HepG2 (cell line): ENCODE measurements around the gene SNX10. TPM values are rescaled to one million over a fixed set of nuclear protein-coding genes. Genes with fewer than 3 reads are reported as not detected.

Experiments
- ATAC-seq: fragments of 200-7000 bp; cut with Tn5 transposase; 3 replicates; pipeline ENCODE4 v1.9.1; 2020; ENCODE audit warnings: mild to moderate bottlenecking, moderate library complexity
- BruUV-seq: library from RNA; stranded (reverse); fragments of 400-500 nt; replicated peaks from 2 replicates; lab custom pipeline; 2021; lab: Mats Ljungman, UMichigan
- CTCF ChIA-PET: fragments of 300-600 bp; formaldehyde crosslinking; extraction: SDS; loops from one replicate; lab custom pipeline; 2021; ENCODE audit warnings: low total read pairs, inconsistent platforms, low intra/inter-chr PET ratio; lab: Yijun Ruan, JAX
- POLR2A ChIA-PET: fragments of 350-600 bp; sonication (Branson Sonifier 250); formaldehyde crosslinking; loops from one replicate; lab custom pipeline; 2020; ENCODE audit warnings: antibody characterized with exemption, inconsistent platforms; lab: Yijun Ruan, JAX
- DNase-seq: peaks from one replicate; pipeline ENCODE4 v3.0.0-alpha.2; 2015; ENCODE audit warnings: low spot score
- FAIRE-seq: peaks from 3 replicates; lab custom pipeline; 2011; peaks lifted over from hg19 to GRCh38; lab: Jason Lieb, UNC
- H2AFZ ChIP-seq: one replicate; pipeline ENCODE4 v1.6.1; 2011; ENCODE audit warnings: low read length, inconsistent platforms
- H3K27ac ChIP-seq: fragments of 300-600 bp; 3 replicates; pipeline ENCODE4 v1.8.0; 2011; ENCODE audit warnings: mixed run types, mild to moderate bottlenecking, mixed read lengths, low read length, inconsistent platforms; ENCODE audit not compliant: insufficient read depth; ENCODE audit errors: extremely low read length
- H3K27me3 ChIP-seq, 2 experiments: fragments of 200-600 bp in 1 of 2; 2 replicates in 1 of 2; 3 replicates in 1 of 2; pipeline versions ENCODE4 v1.6.0 to v1.8.0; 2011; ENCODE audit warnings: low read length in 2 of 2, mild to moderate bottlenecking in 2 of 2, moderate library complexity in 2 of 2, inconsistent platforms in 1 of 2; ENCODE audit not compliant: insufficient read depth in 2 of 2, control insufficient read depth in 1 of 2
- H3K36me3 ChIP-seq, 2 experiments: fragments of 200-600 bp in 1 of 2; replicated peaks in 1 of 2; 2 replicates in 1 of 2; 3 replicates in 1 of 2; pipeline versions ENCODE4 v1.5.1 to v1.8.0; 2011; ENCODE audit warnings: low read length in 2 of 2, inconsistent platforms in 1 of 2; ENCODE audit not compliant: insufficient read depth in 2 of 2, control insufficient read depth in 1 of 2
- H3K4me1 ChIP-seq: 2 replicates; pipeline ENCODE4 v1.5.1; 2012; ENCODE audit warnings: low read length, inconsistent platforms; ENCODE audit not compliant: insufficient read depth
- H3K4me2 ChIP-seq: 2 replicates; pipeline ENCODE4 v1.6.0; 2011; ENCODE audit warnings: low read depth, low read length, inconsistent platforms
- H3K4me3 ChIP-seq, 3 experiments: fragments of 200-600 bp in 1 of 3; sonication (generic), shearing (Covaris generic) in 1 of 3; replicated peaks in 1 of 3; 2 replicates each; pipeline ENCODE4 v1.5.1; 2011 to 2016; ENCODE audit warnings: low read length in 3 of 3, inconsistent platforms in 2 of 3, low read depth in 2 of 3, mild to moderate bottlenecking in 2 of 3, control low read depth in 1 of 3, mixed read lengths in 1 of 3; ENCODE audit not compliant: insufficient read depth in 1 of 3
- H3K79me2 ChIP-seq: one replicate; pipeline ENCODE4 v1.6.1; 2011; ENCODE audit warnings: low read length, inconsistent platforms; ENCODE audit not compliant: insufficient read depth
- H3K9ac ChIP-seq: 2 replicates; pipeline ENCODE4 v1.6.0; 2011; ENCODE audit warnings: mild to moderate bottlenecking, low read depth, low read length, inconsistent platforms; ENCODE audit not compliant: insufficient read depth
- H3K9me3 ChIP-seq: 2 replicates; pipeline ENCODE4 v1.5.1; 2012; ENCODE audit warnings: mild to moderate bottlenecking, low read length
- H4K20me1 ChIP-seq: 2 replicates; pipeline ENCODE4 v1.6.0; 2011; ENCODE audit warnings: inconsistent platforms, mild to moderate bottlenecking, low read length, moderate library complexity; ENCODE audit not compliant: insufficient read depth
- CREB1 ChIP-seq, 2 experiments: fragments of 450-650 bp in 1 of 2; IDR thresholded peaks; 2 replicates each; pipeline ENCODE4 v1.6.1; 2016 to 2017; ENCODE audit warnings: control low read depth in 1 of 2, mild to moderate bottlenecking in 1 of 2, missing compliant biosample characterization in 1 of 2, missing genetic modification characterization in 1 of 2
- EEA1 ChIP-seq: sonication (generic); formaldehyde crosslinking; IDR thresholded peaks from 2 replicates; pipeline ENCODE4 v1.5.1; 2020; ENCODE audit warnings: mild to moderate bottlenecking, missing genetic modification reagents, borderline replicate concordance
- FOXC1 ChIP-seq: sonication (generic); formaldehyde crosslinking; IDR thresholded peaks from 2 replicates; pipeline ENCODE4 v1.8.0; 2022; ENCODE audit warnings: mild to moderate bottlenecking, missing genetic modification reagents, borderline replicate concordance
- HNRNPUL1 ChIP-seq: fragments of 200-400 bp; formaldehyde crosslinking; IDR thresholded peaks from 2 replicates; pipeline ENCODE4 v1.6.1; 2017; ENCODE audit warnings: low read depth, mild to moderate bottlenecking, low read length, moderate library complexity
- NFE2L1 ChIP-seq: sonication (generic); formaldehyde crosslinking; IDR thresholded peaks from 2 replicates; pipeline ENCODE4 v1.4.0; 2020; ENCODE audit warnings: missing genetic modification reagents, mild to moderate bottlenecking, borderline replicate concordance
- PHF20 ChIP-seq: sonication (generic); formaldehyde crosslinking; IDR thresholded peaks from 2 replicates; pipeline ENCODE4 v1.5.0; 2020; ENCODE audit warnings: mild to moderate bottlenecking, missing genetic modification reagents
- POLR2G ChIP-seq: fragments of 200-400 bp; formaldehyde crosslinking; IDR thresholded peaks from 2 replicates; pipeline ENCODE4 v1.6.1; 2018; ENCODE audit warnings: mild to moderate bottlenecking, low read depth, low read length, moderate library complexity
- TRIM24 ChIP-seq: sonication (generic); formaldehyde crosslinking; IDR thresholded peaks from 2 replicates; pipeline ENCODE4 v1.8.0; 2022; ENCODE audit warnings: mild to moderate bottlenecking, missing genetic modification reagents
- ZIK1 ChIP-seq: sonication (generic); formaldehyde crosslinking; IDR thresholded peaks from 2 replicates; pipeline ENCODE4 v1.5.0; 2020; ENCODE audit warnings: mild to moderate bottlenecking, low read depth, missing genetic modification reagents, borderline replicate concordance
- ZNF136 ChIP-seq: sonication (generic); formaldehyde crosslinking; IDR thresholded peaks from 2 replicates; pipeline ENCODE4 v1.8.1; 2022; ENCODE audit warnings: low read depth, mild to moderate bottlenecking, moderate library complexity, missing genetic modification reagents
- ZNF205 ChIP-seq: IDR thresholded peaks from 2 replicates; pipeline ENCODE4 v1.6.1; 2018; ENCODE audit warnings: missing biosample characterization, missing genetic modification reagents
- ZNF775 ChIP-seq: sonication (generic); formaldehyde crosslinking; IDR thresholded peaks from 2 replicates; pipeline ENCODE4 v1.4.0; 2020; ENCODE audit warnings: missing genetic modification reagents, mild to moderate bottlenecking, moderate library complexity, borderline replicate concordance
- ZNF776 ChIP-seq: sonication (generic); formaldehyde crosslinking; IDR thresholded peaks from 2 replicates; pipeline ENCODE4 v1.4.0; 2020; ENCODE audit warnings: mild to moderate bottlenecking, missing genetic modification reagents
- WGBS: methylation state at CpG from one replicate; pipeline ENCODE4 v1.1.6; 2017; ENCODE audit warnings: low lambda C conversion rate; 5-methylcytosine and 5-hydroxymethylcytosine counted together
- in situ Hi-C: cut with HindIII; loops from 2 replicates; pipeline ENCODE4 v1.10.0; 2017; ENCODE audit warnings: low pct_unique_long_range_greater_than_20kb; ENCODE audit not compliant: extremely low pct_ligation_motif_present
- intact Hi-C: fragments of 100-400 bp; cut with micrococcal nuclease; formaldehyde crosslinking; loops from one replicate; pipeline ENCODE4 v1.10.0; 2022; ENCODE audit not compliant: unreplicated experiment
- polyA plus RNA-seq, 8 experiments: library from polyadenylated mRNA; depleted of rRNA in 3 of 8; stranded (reverse) in 7 of 8; unstranded in 1 of 8; fragments of >200 nt; fragmentation: Illumina TruSeq in 4 of 8; extraction: Trizol in 4 of 8; gene quantifications; 2 replicates each; pipeline versions ENCODE4 v1.2.1 to v1.2.3, GENCODE V29; 2011 to 2016; ENCODE audit warnings: low read depth in 4 of 8, missing spikeins in 1 of 8, mixed read lengths in 1 of 8; ENCODE audit not compliant: insufficient read depth in 1 of 8
- total RNA-seq, 5 experiments: library from RNA; depleted of rRNA; stranded (reverse); fragments of >200 nt; fragmentation: Illumina TruSeq; extraction: Trizol; gene quantifications; 2 replicates each; pipeline ENCODE4 v1.2.3, GENCODE V29; 2016; ENCODE audit warnings: low read depth in 1 of 5
- TF ChIP-seq, protein P1 (sequence below): sonication (generic); formaldehyde crosslinking; IDR thresholded peaks from 2 replicates; pipeline ENCODE4 v1.9.0; 2021; ENCODE audit warnings: missing genetic modification reagents, mild to moderate bottlenecking, borderline replicate concordance
- TF ChIP-seq, protein P2 (sequence below): sonication (generic); formaldehyde crosslinking; IDR thresholded peaks from 2 replicates; pipeline ENCODE4 v1.5.0; 2020; ENCODE audit warnings: missing genetic modification reagents, mild to moderate bottlenecking, borderline replicate concordance
- TF ChIP-seq, protein P3 (sequence below), 2 experiments: sonication (generic) in 1 of 2; formaldehyde crosslinking in 1 of 2; IDR thresholded peaks; 2 replicates each; pipeline versions ENCODE4 v1.5.1 to v1.6.1; 2011 to 2020; ENCODE audit warnings: borderline replicate concordance in 1 of 2, low read depth in 1 of 2, low read length in 1 of 2, mild to moderate bottlenecking in 1 of 2, missing genetic modification reagents in 1 of 2, moderate library complexity in 1 of 2

SNX10 gene
- total and polyA plus RNA-seq, 2 of the 13 experiments (the other 11 are each of a cell fraction or from before 2014, with no cell fraction given): 26.0 to 27.6 TPM

DNA sequence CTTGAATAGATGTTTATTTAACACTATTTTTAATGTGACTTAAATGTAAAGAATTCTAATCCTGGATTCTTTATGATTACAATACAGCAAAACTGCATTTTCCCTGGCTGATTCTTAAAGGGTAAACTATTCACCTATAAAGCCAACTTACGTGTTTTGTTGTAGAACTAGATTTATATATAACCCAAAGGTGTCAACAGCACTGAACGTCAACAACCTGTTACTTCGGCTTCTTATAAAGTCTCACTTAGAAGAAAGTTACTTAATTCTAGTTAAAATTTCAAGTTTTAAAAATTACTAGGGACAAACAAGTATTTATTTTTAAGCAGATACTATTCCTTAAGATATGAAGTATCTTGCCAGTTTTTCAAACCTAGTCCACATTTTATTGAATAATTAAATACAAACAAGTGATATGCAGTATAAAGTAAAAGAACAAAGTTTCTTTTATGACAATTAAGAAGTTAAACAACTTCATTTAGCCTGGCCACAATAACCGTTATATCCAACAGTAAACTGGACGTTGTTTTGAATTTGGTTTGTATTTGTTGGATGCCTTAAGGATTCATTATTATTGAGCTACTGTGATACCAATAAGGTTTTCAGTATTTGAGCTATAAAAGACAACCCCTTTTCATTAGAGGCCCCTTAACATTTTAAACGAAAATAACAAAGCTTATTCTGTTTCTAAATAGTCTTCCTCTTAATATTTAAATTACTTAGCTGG is 83.1 kb downstream of the SNX10 start:
- no peak overlapping the region for H3K4me2 ChIP-seq

More for the DNA sequence above, 83.1 kb downstream of the SNX10 start:
- TF ChIP-seq, protein P1, sequence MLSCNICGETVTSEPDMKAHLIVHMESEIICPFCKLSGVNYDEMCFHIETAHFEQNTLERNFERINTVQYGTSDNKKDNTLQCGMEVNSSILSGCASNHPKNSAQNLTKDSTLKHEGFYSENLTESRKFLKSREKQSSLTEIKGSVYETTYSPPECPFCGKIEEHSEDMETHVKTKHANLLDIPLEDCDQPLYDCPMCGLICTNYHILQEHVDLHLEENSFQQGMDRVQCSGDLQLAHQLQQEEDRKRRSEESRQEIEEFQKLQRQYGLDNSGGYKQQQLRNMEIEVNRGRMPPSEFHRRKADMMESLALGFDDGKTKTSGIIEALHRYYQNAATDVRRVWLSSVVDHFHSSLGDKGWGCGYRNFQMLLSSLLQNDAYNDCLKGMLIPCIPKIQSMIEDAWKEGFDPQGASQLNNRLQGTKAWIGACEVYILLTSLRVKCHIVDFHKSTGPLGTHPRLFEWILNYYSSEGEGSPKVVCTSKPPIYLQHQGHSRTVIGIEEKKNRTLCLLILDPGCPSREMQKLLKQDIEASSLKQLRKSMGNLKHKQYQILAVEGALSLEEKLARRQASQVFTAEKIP: no peak
- TF ChIP-seq, protein P2, sequence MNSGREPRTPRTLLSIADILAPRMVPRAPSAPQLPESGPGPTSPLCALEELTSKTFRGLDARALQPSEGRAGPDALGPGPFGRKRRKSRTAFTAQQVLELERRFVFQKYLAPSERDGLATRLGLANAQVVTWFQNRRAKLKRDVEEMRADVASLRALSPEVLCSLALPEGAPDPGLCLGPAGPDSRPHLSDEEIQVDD: no peak
- TF ChIP-seq ZNF776 (CRISPR knock-in tag): no peak
- no peak for TF ChIP-seq FOXC1
- TF ChIP-seq ZNF136 (CRISPR knock-in tag): no peak
- TF ChIP-seq HNRNPUL1: no peak
- no peak for TF ChIP-seq PHF20 (CRISPR knock-in tag)
- no peak for TF ChIP-seq NFE2L1 (CRISPR knock-in tag)
- no peak for TF ChIP-seq ZNF205 (CRISPR knock-in tag)
- TF ChIP-seq, protein P3, sequence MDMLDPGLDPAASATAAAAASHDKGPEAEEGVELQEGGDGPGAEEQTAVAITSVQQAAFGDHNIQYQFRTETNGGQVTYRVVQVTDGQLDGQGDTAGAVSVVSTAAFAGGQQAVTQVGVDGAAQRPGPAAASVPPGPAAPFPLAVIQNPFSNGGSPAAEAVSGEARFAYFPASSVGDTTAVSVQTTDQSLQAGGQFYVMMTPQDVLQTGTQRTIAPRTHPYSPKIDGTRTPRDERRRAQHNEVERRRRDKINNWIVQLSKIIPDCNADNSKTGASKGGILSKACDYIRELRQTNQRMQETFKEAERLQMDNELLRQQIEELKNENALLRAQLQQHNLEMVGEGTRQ (IDR thresholded peaks at IDR 0.05; ENCODE audit: low read depth, low read length): no peak
- TF ChIP-seq, protein P3 (CRISPR knock-in tag; IDR thresholded peaks at IDR 0.05; ENCODE audit: borderline replicate concordance): no peak
- TF ChIP-seq CREB1 (IDR thresholded peaks at IDR 0.05): no peak
- no peak for TF ChIP-seq CREB1 (CRISPR knock-in tag; IDR thresholded peaks at IDR 0.05)
- TF ChIP-seq ZNF775 (CRISPR knock-in tag): no peak
- TF ChIP-seq TRIM24 (CRISPR knock-in tag): no peak
- no peak for TF ChIP-seq ZIK1 (CRISPR knock-in tag)
- TF ChIP-seq POLR2G: no peak
- TF ChIP-seq EEA1 (CRISPR knock-in tag): no peak
- Histone ChIP-seq H3K4me3 (no peak overlapping the region), H3K9me3 (no peaks in the 10 kb centered on the region), H3K9ac (no peak overlapping the region), H3K79me2 (no peaks in the 10 kb centered on the region), H3K27ac (no peak overlapping the region), H4K20me1 (no peaks in the 10 kb centered on the region), H3K36me3 (peaks cover 0 to 14% of the 10 kb centered on the region in 2 experiments; a peak in 1 of 5 replicates), H2AFZ (no peak overlapping the region), H3K4me1 (peaks cover 5% of the 10 kb centered on the region; the same call in 1 of the 2 replicates), H3K27me3 (no peaks in the 10 kb centered on the region)
- in situ Hi-C loops: loop anchor here (5.0 kb wide), 2 partner anchors 127 to 292 kb away; no protein-coding TSS in a partner anchor
- intact Hi-C loops: loop anchor here (5.0 kb wide), 1 partner anchor 767 kb away; the partner anchor contains the start of gene HOXA5
- WGBS: 92% methylated on average over 6 of the region's 6 CpGs
- ChIA-PET POLR2A (no interaction called here), CTCF (no interaction called here)
- ATAC-seq: no peak
- FAIRE-seq: no peak
- BruUV-seq: no TSS peak
- no peak for DNase-seq
